G401.6 (cell line): ENCODE measurements around the gene CCDC102A.

Experiments used
- FAIRE-seq: peaks from 2 replicates; lab custom pipeline; 2012; peaks lifted over from hg19 to GRCh38; lab: Jason Lieb, UNC

The CCDC102A gene

GRCh38 chr16:57535680-57536305 is 578 bp downstream of the CCDC102A start:
- no peak for FAIRE-seq

GRCh38 chr16:57534881-57535658 is 1.3 kb downstream of the CCDC102A start:
- FAIRE-seq, result no peak

- no peak for FAIRE-seq
Measured at GRCh38 chr16:57534337-57534880, 2.0 kb downstream of the CCDC102A start.

- no peak for FAIRE-seq
Measured at GRCh38 chr16:57533431-57534336, 2.7 kb downstream of the CCDC102A start.

- FAIRE-seq, result no peak
Measured at GRCh38 chr16:57532266-57532625, 4.1 kb downstream of the CCDC102A start.

GRCh38 chr16:57531635-57532265 is 4.6 kb downstream of the CCDC102A start:
- no peak for FAIRE-seq

- no peak for FAIRE-seq
Measured at GRCh38 chr16:57531253-57531575, 5.2 kb downstream of the CCDC102A start.

GRCh38 chr16:57530522-57531252 is 5.7 kb downstream of the CCDC102A start:
- no peak for FAIRE-seq

GRCh38 chr16:57530104-57530521 is 6.3 kb downstream of the CCDC102A start:
- FAIRE-seq, result no peak

GRCh38 chr16:57529391-57530103 is 6.8 kb downstream of the CCDC102A start:
- FAIRE-seq, result no peak

- FAIRE-seq, result no peak
Measured at GRCh38 chr16:57528499-57529390, 7.6 kb downstream of the CCDC102A start.

- no peak for FAIRE-seq
Measured at GRCh38 chr16:57527610-57528360, 8.6 kb downstream of the CCDC102A start.

- FAIRE-seq, result no peak
Measured at GRCh38 chr16:57527027-57527426, 9.3 kb downstream of the CCDC102A start.

GRCh38 chr16:57526498-57526897 is 9.9 kb downstream of the CCDC102A start:
- no peak for FAIRE-seq

GRCh38 chr16:57525761-57526160 is 10.6 kb downstream of the CCDC102A start:
- FAIRE-seq, result no peak

GRCh38 chr16:57522960-57523359 is 13.4 kb downstream of the CCDC102A start:
- no peak for FAIRE-seq

- peak; percentile 55 for FAIRE-seq
Measured at GRCh38 chr16:57519796-57520360, 16.5 kb downstream of the CCDC102A start.

- FAIRE-seq, result no peak
Measured at GRCh38 chr16:57518922-57519321, 17.4 kb downstream of the CCDC102A start.

GRCh38 chr16:57518520-57518919 is 17.9 kb downstream of the CCDC102A start:
- FAIRE-seq, result no peak
